Activated CD4-positive, alpha-beta memory T cell treated with anti-CD3 and anti-CD28 coated beads, Interleukin-2, amount 10 ng/mL, durations not matched to agents 7 days and 5 days (primary cell): Measurements from ENCODE around the gene SLC9C2. TPM values are rescaled to one million over a fixed set of nuclear protein-coding genes. Genes with fewer than 3 reads are reported as not detected.
"Not testable (repeated sequence)": the region's sequence is repeated elsewhere in the genome, so short reads cannot be mapped to it uniquely, and the experiment has no call there.

Source experiments
- CTCF ChIA-PET: fragments of 350-600 bp; sonication (Branson Sonifier 250); formaldehyde crosslinking; loops from one replicate; lab custom pipeline; 2021; ENCODE audit warnings: antibody characterized with exemption, inconsistent platforms; lab: Charles Lee
- POLR2A ChIA-PET: fragments of 350-600 bp; sonication (Branson Sonifier 250); formaldehyde crosslinking; loops from one replicate; lab custom pipeline; 2021; ENCODE audit warnings: antibody characterized with exemption; lab: Charles Lee
- DNase-seq: peaks from one replicate; pipeline ENCODE4 v3.0.0-alpha.2; 2020
- H3K27ac Mint-ChIP-seq: one replicate; pipeline ENCODE4 v1.8.0; 2021; ENCODE audit warnings: mild to moderate bottlenecking, mixed read lengths
- H3K27me3 Mint-ChIP-seq: one replicate; pipeline ENCODE4 v1.8.0; 2021; ENCODE audit warnings: mixed read lengths
- H3K36me3 Mint-ChIP-seq: one replicate; pipeline ENCODE4 v1.8.0; 2021; ENCODE audit warnings: low read depth, mixed read lengths
- H3K4me1 Mint-ChIP-seq: one replicate; pipeline ENCODE4 v1.8.0; 2021; ENCODE audit warnings: mixed read lengths
- H3K4me3 Mint-ChIP-seq: one replicate; pipeline ENCODE4 v1.8.0; 2021; ENCODE audit warnings: mild to moderate bottlenecking, mixed read lengths
- H3K9me3 Mint-ChIP-seq: one replicate; pipeline ENCODE4 v1.8.0; 2021; ENCODE audit warnings: mixed read lengths
- total RNA-seq, 2 experiments: library from RNA; stranded (reverse); gene quantifications; one replicate each; pipeline ENCODE4 v1.2.3, GENCODE V29; 2021

The SLC9C2 gene
- total RNA-seq, 2 experiments from 2014 or later = not detected

- H3K4me1 Mint-ChIP-seq = peaks cover 10% of the 10 kb centered on the region
- CTCF ChIA-PET = no interaction called here
- H3K4me3 Mint-ChIP-seq = no peak overlapping the region
- POLR2A ChIA-PET = no interaction called here
- no peaks in the 10 kb centered on the region for H3K36me3 Mint-ChIP-seq
- DNase-seq = no peak
- no peaks in the 10 kb centered on the region for H3K9me3 Mint-ChIP-seq
- no peak overlapping the region for H3K27ac Mint-ChIP-seq
- H3K27me3 Mint-ChIP-seq = no peaks in the 10 kb centered on the region
Observed at GRCh38 chr1:173536223-173536622, 66.6 kb downstream of the SLC9C2 start.

- no peaks in the 10 kb centered on the region for H3K9me3 Mint-ChIP-seq
- H3K36me3 Mint-ChIP-seq = no peaks in the 10 kb centered on the region
- DNase-seq = no peak
- H3K4me1 Mint-ChIP-seq = peaks cover 10% of the 10 kb centered on the region
- ChIA-PET CTCF (interaction anchor here (1.0 kb wide), 1 partner anchor 103 kb away, joined by 4 read pairs; no protein-coding TSS in a partner anchor), POLR2A (interaction anchor here (1.2 kb wide), 1 partner anchor 55 kb away, joined by 4 read pairs; the partner anchor contains the start of gene PRDX6)
- H3K27me3 Mint-ChIP-seq = no peaks in the 10 kb centered on the region
- H3K27ac Mint-ChIP-seq = peak overlapping the region; percentile 27
- H3K4me3 Mint-ChIP-seq = no peak overlapping the region
Observed at GRCh38 chr1:173532237-173532636, 70.6 kb downstream of the SLC9C2 start.

DNA sequence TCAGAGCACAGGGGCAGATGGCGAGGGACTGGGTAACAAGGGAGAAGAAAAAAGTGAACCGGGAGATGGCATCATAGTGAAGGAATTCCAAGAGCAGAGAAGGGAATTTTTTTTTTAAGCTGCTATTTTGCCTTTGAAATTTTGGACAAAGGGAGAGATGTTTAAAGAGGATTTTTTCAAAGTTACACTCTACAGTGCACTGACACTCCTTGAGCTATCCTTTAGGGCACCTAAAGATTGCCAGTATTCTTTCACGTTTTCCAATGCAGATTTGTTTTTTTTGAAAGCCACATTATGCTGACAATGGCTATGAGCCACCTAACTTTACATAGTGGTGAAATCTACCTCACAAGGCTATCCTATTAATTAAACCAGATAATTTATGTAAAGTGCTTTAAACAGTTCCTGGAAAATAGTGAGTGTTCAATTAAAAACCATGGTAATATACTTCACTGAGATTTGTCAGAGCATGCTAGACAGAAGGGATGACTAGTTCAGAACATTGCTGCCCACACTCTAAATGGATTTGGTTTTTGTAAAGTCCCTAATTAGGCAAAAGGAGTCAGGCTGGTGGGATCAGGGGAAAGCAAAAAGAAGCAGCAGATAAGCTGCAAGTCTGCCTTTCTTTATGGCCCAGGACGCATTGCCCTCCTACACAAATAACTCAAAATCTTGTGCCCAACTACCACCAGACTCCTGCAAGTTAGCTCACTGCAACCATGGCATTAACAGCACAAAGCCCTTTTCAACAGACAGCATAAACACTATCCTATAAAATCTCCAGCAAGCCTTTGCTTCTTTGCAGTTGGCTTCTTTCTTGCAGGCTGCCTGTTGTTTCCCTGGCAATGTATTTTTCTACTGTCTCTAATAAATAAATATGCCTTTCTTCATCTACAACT is 71.8 kb downstream of the SLC9C2 start:
- peaks cover 10% of the 10 kb centered on the region for H3K4me1 Mint-ChIP-seq
- ChIA-PET CTCF (interaction anchor here (1.0 kb wide), 1 partner anchor 102 kb away, joined by 4 read pairs; no protein-coding TSS in a partner anchor), POLR2A (interaction anchor here (0.6 kb wide), 1 partner anchor 410 kb away, joined by 3 read pairs; no protein-coding TSS in a partner anchor)
- H3K4me3 Mint-ChIP-seq = no peak overlapping the region
- no peaks in the 10 kb centered on the region for H3K9me3 Mint-ChIP-seq
- no peaks in the 10 kb centered on the region for H3K36me3 Mint-ChIP-seq
- DNase-seq = no peak
- no peaks in the 10 kb centered on the region for H3K27me3 Mint-ChIP-seq
- H3K27ac Mint-ChIP-seq = no peak overlapping the region

- H3K27me3 Mint-ChIP-seq = no peaks in the 10 kb centered on the region
- H3K4me1 Mint-ChIP-seq = peaks cover 10% of the 10 kb centered on the region
- POLR2A ChIA-PET = no interaction called here
- H3K9me3 Mint-ChIP-seq = no peaks in the 10 kb centered on the region
- H3K36me3 Mint-ChIP-seq = no peaks in the 10 kb centered on the region
- no peak overlapping the region for H3K27ac Mint-ChIP-seq
- no peak overlapping the region for H3K4me3 Mint-ChIP-seq
- CTCF ChIA-PET = no interaction called here
- no peak for DNase-seq
Observed at GRCh38 chr1:173529106-173529505, 73.8 kb downstream of the SLC9C2 start.

- DNase-seq = no peak
- ChIA-PET POLR2A (no interaction called here), CTCF (interaction anchor here (1.4 kb wide), 1 partner anchor 98 kb away, joined by 5 read pairs; no protein-coding TSS in a partner anchor)
- H3K9me3 Mint-ChIP-seq = no peaks in the 10 kb centered on the region
- H3K27ac Mint-ChIP-seq = no peak overlapping the region
- H3K36me3 Mint-ChIP-seq = no peaks in the 10 kb centered on the region
- H3K4me1 Mint-ChIP-seq = peaks cover 5% of the 10 kb centered on the region
- H3K27me3 Mint-ChIP-seq = no peaks in the 10 kb centered on the region
- H3K4me3 Mint-ChIP-seq = no peak overlapping the region
Observed at GRCh38 chr1:173527151-173527826, 75.6 kb downstream of the SLC9C2 start.

- no peak for DNase-seq
- Mint-ChIP-seq H3K27me3 (no peaks in the 10 kb centered on the region), H3K36me3 (no peaks in the 10 kb centered on the region), H3K4me1 (no peaks in the 10 kb centered on the region), H3K4me3 (no peak overlapping the region), H3K27ac (no peak overlapping the region), H3K9me3 (no peaks in the 10 kb centered on the region)
- ChIA-PET CTCF (no interaction called here), POLR2A (no interaction called here)
Observed at GRCh38 chr1:173525926-173526325, 76.9 kb downstream of the SLC9C2 start.

DNA sequence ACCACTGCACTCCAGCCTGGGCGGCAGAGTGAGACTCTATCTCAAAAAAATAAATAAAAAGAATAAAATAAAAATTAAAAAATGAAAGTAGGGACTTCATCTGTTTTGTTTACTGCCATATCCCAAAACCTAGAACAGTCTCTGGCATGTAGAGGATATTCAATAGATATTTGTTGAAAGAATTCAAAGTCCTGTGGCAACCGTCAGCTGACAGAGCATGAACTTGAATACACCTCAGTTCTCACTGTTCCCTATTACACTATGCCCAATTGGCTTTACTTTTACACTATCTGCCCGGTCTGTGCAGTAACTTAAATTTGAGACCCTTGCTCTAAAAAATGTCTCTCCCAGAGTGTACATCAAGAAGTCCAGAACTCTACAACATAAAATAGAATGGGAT is 79.5 kb downstream of the SLC9C2 start:
- H3K36me3 Mint-ChIP-seq = no peaks in the 10 kb centered on the region
- peaks cover 2% of the 10 kb centered on the region for H3K4me1 Mint-ChIP-seq
- DNase-seq = no peak
- H3K27ac Mint-ChIP-seq = no peak overlapping the region
- H3K27me3 Mint-ChIP-seq = no peaks in the 10 kb centered on the region
- H3K4me3 Mint-ChIP-seq = no peak overlapping the region
- POLR2A ChIA-PET = no interaction called here
- H3K9me3 Mint-ChIP-seq = peaks cover 1% of the 10 kb centered on the region
- CTCF ChIA-PET = no interaction called here

GRCh38 chr1:173520799-173521198 is 82.1 kb downstream of the SLC9C2 start:
- no peak for DNase-seq
- Mint-ChIP-seq H3K4me3 (no peak overlapping the region), H3K27me3 (no peaks in the 10 kb centered on the region), H3K27ac (no peak overlapping the region), H3K36me3 (no peaks in the 10 kb centered on the region), H3K4me1 (peaks cover 2% of the 10 kb centered on the region), H3K9me3 (peaks cover 5% of the 10 kb centered on the region)
- POLR2A ChIA-PET = no interaction called here
- CTCF ChIA-PET = interaction anchor here (0.8 kb wide), 1 partner anchor 14 kb away, joined by 4 read pairs; no protein-coding TSS in a partner anchor

GRCh38 chr1:173514503-173514902 is 88.4 kb downstream of the SLC9C2 start:
- CTCF ChIA-PET, H3K4me1 Mint-ChIP-seq, H3K4me3 Mint-ChIP-seq, H3K36me3 Mint-ChIP-seq, H3K27ac Mint-ChIP-seq, POLR2A ChIA-PET, DNase-seq, H3K27me3 Mint-ChIP-seq: not testable (repeated sequence)
- peaks cover 14% of the 10 kb centered on the region for H3K9me3 Mint-ChIP-seq

DNA sequence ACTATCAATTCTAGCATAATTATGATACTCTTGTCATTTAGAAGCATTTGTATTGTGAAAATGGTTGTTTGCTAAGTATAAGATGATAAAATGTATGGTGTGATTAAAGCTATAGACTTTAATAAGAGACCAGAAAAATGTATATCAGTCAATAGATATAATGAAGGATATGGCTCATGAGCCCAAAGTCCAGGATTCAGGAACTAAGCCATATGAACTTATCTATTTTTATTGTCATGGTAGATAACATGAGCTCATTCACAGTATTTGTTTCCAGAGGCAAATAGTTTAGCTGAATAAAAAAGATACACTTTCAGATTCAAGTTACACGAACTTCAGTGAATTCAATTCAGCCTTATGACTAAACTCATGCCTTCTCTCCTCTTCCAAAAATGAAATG is 93.1 kb downstream of the SLC9C2 start:
- POLR2A ChIA-PET = no interaction called here
- CTCF ChIA-PET = no interaction called here
- Mint-ChIP-seq H3K36me3 (peaks cover 6% of the 10 kb centered on the region), H3K27me3 (peaks cover 6% of the 10 kb centered on the region), H3K4me1 (no peaks in the 10 kb centered on the region), H3K27ac (no peak overlapping the region), H3K4me3 (no peak overlapping the region), H3K9me3 (peaks cover 9% of the 10 kb centered on the region)
- no peak for DNase-seq

- CTCF ChIA-PET = no interaction called here
- H3K4me1 Mint-ChIP-seq = no peaks in the 10 kb centered on the region
- H3K27ac Mint-ChIP-seq = no peak overlapping the region
Observed at GRCh38 chr1:173508541-173508940, 94.3 kb downstream of the SLC9C2 start.

DNA sequence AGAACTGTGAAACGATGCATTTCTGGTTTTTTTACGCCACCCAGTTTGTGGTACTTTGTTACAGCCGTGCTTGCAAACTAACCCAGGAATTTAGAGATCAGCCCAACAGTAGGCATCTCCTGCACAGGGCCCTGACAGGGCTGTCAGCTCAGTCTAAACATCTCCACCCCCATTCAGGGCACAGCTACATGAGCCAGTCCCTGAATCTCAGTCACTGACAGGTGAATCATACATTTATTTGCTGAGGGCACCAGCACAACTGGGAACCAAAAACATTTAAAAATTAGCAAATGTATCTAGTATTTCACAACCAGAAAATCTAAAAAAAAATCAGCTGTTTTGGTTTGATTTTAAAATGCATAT is 95.0 kb downstream of the SLC9C2 start:
- Mint-ChIP-seq H3K27me3 (no peaks in the 10 kb centered on the region), H3K27ac (no peak overlapping the region), H3K4me1 (no peaks in the 10 kb centered on the region), H3K4me3 (no peak overlapping the region), H3K9me3 (no peaks in the 10 kb centered on the region), H3K36me3 (no peaks in the 10 kb centered on the region)
- no peak for DNase-seq
- CTCF ChIA-PET = no interaction called here
- POLR2A ChIA-PET = no interaction called here

More at GRCh38 chr1:173508541-173508940, 94.3 kb downstream of the SLC9C2 start:
- H3K27me3 Mint-ChIP-seq = peaks cover under 1% of the 10 kb centered on the region
- DNase-seq = no peak
- H3K4me3 Mint-ChIP-seq = no peak overlapping the region
- peaks cover 2% of the 10 kb centered on the region for H3K9me3 Mint-ChIP-seq
- H3K36me3 Mint-ChIP-seq = peaks cover under 1% of the 10 kb centered on the region
- POLR2A ChIA-PET = no interaction called here

DNA sequence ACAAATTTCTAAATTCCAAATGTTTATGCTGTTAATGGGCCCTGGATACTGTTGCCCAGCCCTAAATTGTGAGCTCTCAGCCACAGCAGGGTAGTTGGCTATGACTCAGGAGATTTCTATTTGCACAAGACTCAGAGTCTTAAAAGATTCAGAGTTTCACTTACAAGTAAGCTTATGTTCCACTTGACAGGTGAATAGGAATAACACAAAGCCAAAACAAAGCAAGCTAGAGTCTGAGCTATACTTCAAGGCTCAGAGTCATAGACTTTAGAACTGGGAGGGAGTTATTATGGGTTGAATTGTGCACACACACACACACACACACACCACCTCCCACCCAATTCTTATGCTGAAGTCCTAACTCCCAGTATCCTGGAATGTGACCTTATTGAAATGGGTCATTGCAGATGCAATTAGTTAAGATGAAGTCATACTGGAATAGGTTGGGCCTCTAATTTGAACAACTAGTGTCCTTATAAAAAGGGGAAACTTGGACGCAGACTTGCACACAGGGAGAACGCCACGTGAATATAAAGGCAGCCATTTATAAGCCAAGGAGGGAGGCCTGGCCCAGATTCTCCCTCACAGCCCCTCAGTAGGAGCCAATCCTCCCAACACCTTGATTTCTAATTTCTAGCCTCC is 95.5 kb downstream of the SLC9C2 start:
- no peak for DNase-seq
- CTCF ChIA-PET = no interaction called here
- Mint-ChIP-seq H3K4me1 (no peaks in the 10 kb centered on the region), H3K36me3 (no peaks in the 10 kb centered on the region), H3K4me3 (no peak overlapping the region), H3K9me3 (no peaks in the 10 kb centered on the region), H3K27me3 (no peaks in the 10 kb centered on the region), H3K27ac (no peak overlapping the region)
- POLR2A ChIA-PET = no interaction called here
